ENCODE measurements around the gene LCN12. TPM values are rescaled to one million over a fixed set of nuclear protein-coding genes. Genes with fewer than 3 reads are reported as not detected.

Gene LCN12
- total RNA-seq, 4 donors from 2014 or later = not detected

- no peaks in the 10 kb centered on the region for H3K9me3 ChIP-seq
- TF ChIP-seq CTCF (IDR thresholded peaks at IDR 0.05) (no peak), POLR2A (IDR thresholded peaks at IDR 0.05) (no peak)
- H3K4me3 ChIP-seq = no peak overlapping the region
- DNase-seq = no peak
- no peak overlapping the region for H3K27ac ChIP-seq
- intact Hi-C loops (cut with DNase I) = no loop called here
- H3K27me3 ChIP-seq = no peaks in the 10 kb centered on the region
- H3K4me1 ChIP-seq = peaks cover 0 to 10% (median 2%) of the 10 kb centered on the region in 3 donors
- peaks cover 0 to 21% (median 0%) of the 10 kb centered on the region in 3 donors for H3K36me3 ChIP-seq
- 66 to 68% methylated on average over 3 of the region's 3 CpGs for WGBS, 2 donors
Measured at GRCh38 chr9:136934277-136934676, 17.8 kb upstream of the LCN12 start.

DNA sequence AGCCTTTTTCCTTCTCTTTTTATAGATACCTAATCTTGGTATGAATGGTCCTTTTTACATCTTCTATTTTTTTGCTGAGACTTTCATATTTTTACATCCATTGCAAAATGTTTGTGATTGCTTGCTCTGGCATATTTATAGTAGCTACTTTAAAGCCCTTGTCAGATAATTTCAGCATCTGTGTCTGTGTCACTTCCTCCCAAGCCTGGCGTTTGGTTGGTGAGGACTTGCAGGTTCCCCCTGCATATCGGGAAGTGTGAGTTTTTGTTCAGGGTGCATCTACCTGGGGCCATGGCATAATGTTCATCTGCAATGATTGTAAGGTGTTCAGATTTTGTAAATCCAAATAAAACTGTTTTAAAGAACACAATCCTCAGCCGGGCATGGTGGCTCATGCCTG lies 16.4 kb upstream of the LCN12 start:
- H3K4me3 ChIP-seq = no peak overlapping the region
- H3K27me3 ChIP-seq = no peaks in the 10 kb centered on the region
- H3K4me1 ChIP-seq = peaks cover 0 to 10% (median 2%) of the 10 kb centered on the region in 3 donors
- 70 to 87% methylated on average over 2 to 3 of the region's 3 CpGs for WGBS, 2 donors
- intact Hi-C loops (cut with DNase I) = no loop called here
- peaks cover 5 to 35% (median 10%) of the 10 kb centered on the region in 3 donors for H3K36me3 ChIP-seq
- DNase-seq = no peak
- no peaks in the 10 kb centered on the region for H3K9me3 ChIP-seq
- TF ChIP-seq POLR2A (IDR thresholded peaks at IDR 0.05) = no peak
- TF ChIP-seq CTCF (IDR thresholded peaks at IDR 0.05) = no peak
- no peak overlapping the region for H3K27ac ChIP-seq

- no peak for TF ChIP-seq CTCF (IDR thresholded peaks at IDR 0.05)
- TF ChIP-seq POLR2A (IDR thresholded peaks at IDR 0.05) = no peak
- 86 to 91% methylated on average over 8 of the region's 8 CpGs for WGBS, 2 donors
- DNase-seq = no peak
- no peaks in the 10 kb centered on the region for H3K27me3 ChIP-seq
- intact Hi-C loops (cut with DNase I) = no loop called here
- peaks cover 16 to 45% (median 21%) of the 10 kb centered on the region in 3 donors for H3K36me3 ChIP-seq
- H3K4me1 ChIP-seq = peaks cover 0 to 9% (median 2%) of the 10 kb centered on the region in 3 donors
- no peak overlapping the region for H3K4me3 ChIP-seq
- no peaks in the 10 kb centered on the region for H3K9me3 ChIP-seq
- H3K27ac ChIP-seq = no peak overlapping the region
Measured at GRCh38 chr9:136936645-136937170, 15.4 kb upstream of the LCN12 start.

DNA sequence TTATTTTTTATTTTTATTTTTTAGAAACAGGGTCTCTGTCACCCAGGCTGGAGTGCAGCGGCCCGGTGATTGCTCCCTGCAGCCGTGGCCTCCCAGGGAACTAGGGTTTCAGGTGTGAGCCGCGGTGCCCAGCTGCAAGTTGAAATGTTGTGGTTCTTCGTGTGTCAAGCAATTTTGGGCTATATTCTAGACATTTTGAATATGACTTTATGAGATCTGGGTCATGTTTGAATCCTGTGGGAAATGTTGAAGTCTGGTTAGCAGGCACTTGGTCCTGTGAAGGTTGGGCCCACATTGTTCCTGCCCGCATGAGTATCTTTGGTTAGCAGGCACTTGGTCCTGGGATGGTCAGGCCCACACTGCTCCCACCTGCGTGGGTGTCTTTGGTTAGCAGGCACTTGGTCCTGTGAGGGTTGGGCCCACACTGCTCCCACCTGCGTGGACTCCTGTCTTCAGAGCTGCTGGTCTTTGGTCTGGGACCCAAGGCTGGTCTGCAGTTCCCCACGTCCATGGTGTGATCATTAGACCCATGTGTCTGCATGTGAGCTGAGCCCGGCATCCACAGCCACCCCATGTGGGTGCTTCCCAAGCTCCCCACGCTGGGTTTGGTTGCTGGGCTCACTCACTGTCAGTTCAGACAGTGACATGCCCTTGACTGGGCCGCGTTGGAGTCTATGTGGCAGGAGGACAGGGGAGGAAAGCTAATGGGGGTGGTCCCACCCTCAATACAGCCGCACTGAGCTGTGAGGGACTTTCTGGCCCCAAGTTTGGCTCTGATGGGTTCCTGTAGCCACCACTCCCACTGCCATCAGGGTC lies 14.7 kb upstream of the LCN12 start:
- 85 to 87% methylated on average over 10 to 11 of the region's 15 CpGs for WGBS, 2 donors
- H3K9me3 ChIP-seq = no peaks in the 10 kb centered on the region
- intact Hi-C loops (cut with DNase I) = no loop called here
- no peak for TF ChIP-seq CTCF (IDR thresholded peaks at IDR 0.05)
- no peak for TF ChIP-seq POLR2A (IDR thresholded peaks at IDR 0.05)
- H3K4me3 ChIP-seq = no peak overlapping the region
- H3K4me1 ChIP-seq = peaks cover 0 to 9% (median 3%) of the 10 kb centered on the region in 3 donors
- H3K27me3 ChIP-seq = no peaks in the 10 kb centered on the region
- H3K27ac ChIP-seq = no peak overlapping the region
- no peak for DNase-seq
- peaks cover 22 to 52% (median 28%) of the 10 kb centered on the region in 3 donors for H3K36me3 ChIP-seq

- DNase-seq = no peak
- Histone ChIP-seq H3K36me3 (peaks cover 24 to 60% (median 31%) of the 10 kb centered on the region in 3 donors), H3K9me3 (no peaks in the 10 kb centered on the region), H3K27ac (no peak overlapping the region), H3K4me1 (peaks cover 9 to 24% (median 15%) of the 10 kb centered on the region in 3 donors), H3K4me3 (no peak overlapping the region), H3K27me3 (no peaks in the 10 kb centered on the region)
- TF ChIP-seq CTCF (IDR thresholded peaks at IDR 0.05) (no peak), POLR2A (IDR thresholded peaks at IDR 0.05) (no peak)
- intact Hi-C loops (cut with DNase I) = no loop called here
- WGBS, 2 donors = 80 to 83% methylated on average over 13 to 15 of the region's 28 CpGs
Measured at GRCh38 chr9:136939431-136939995, 12.6 kb upstream of the LCN12 start.

Data from esophagus squamous epithelium (tissue), 5 donors.